Measurements from ENCODE around the gene VPS9D1.

DNA sequence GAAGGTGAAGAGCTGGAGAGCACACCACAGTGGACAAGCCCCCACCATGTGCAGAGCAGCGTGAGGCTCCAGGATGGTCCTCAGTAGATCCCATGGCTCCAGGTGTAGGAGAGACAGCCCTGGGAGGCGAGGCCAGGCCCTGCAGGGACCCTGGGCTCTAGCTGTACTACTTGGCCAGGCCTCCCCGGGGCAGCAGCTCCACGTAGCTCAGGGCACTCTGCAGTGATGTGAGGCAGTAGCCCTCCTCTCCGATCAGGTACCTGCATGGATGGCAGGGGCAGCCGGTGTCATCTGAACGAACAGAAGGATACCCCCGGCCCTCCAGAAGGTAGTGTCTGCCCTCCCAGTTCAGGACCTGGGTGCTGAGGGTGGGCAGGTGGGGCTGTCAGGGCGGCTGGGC lies 13.0 kb downstream of the VPS9D1 start:
- TF ChIP-seq POLR2A (IDR thresholded peaks at IDR 0.05; ENCODE audit: low read length) (no peak), GATA1 (IDR thresholded peaks at IDR 0.05; ENCODE audit: low read depth, low read length) (no peak)

Data from erythroblast (primary cell).